GM18508 (cell line): Measurements from ENCODE around the gene TTLL12.

ENCODE experiments used
- ATAC-seq: cut with Tn5 transposase; IDR thresholded peaks from one replicate; pipeline ENCODE4 v1.9.1; 2021; ENCODE audit warnings: moderate number of reproducible peaks; ENCODE audit not compliant: insufficient read depth, unreplicated experiment

TTLL12 gene

GRCh38 chr22:43186272-43187170 is at the start of gene TTLL12:
Gene TTLL12, minus strand, starts transcription at chr22:43187134. Its CDS starts 65 bp downstream, at chr22:43187069.
- ATAC-seq, result no peak

DNA sequence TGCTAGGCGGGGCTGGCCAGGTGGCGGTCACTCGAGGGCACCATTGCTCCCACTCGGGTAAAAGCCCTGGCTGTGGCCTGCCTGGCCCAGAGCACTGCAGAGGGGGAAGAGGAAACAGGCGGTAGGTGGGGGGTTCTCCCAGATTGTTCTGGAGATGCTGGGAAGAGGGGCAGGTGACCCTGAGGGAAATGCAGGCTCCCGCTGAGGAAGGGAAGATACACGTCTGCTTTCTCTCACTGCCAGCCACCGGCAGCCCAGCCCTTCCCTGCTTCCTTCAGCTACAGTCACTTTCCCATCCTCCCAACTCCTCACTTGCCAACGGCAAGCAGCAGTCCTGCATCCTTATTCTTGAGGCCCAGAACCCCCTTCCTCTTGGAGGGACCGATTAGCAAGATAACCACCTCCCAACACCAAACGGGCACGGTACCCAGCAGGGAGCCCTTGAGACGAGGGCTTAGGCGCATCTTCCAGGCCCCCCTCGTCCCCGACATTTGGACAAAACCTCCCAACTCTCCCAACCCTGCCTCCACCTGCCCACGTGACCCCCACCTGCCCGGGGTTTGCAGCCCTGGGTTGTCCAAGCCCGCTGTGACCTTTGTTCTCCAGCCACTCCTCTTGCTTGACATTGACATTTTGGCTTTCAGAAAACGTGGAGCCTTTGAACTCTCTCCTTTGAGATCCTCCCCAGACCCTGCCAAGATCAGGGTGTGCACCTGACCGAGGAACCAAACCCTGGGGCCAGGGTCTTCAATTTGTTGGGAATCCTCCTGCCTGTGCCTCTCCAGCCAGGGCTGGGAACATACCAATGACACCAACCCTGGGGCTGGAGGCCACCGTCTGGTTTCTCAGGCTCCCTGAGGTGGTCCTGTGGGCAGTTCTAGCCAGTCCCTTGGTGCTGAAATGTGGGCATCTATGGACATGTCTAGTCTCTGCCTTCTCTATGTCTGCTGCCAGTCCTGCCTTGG is 48.8 kb upstream of the TTLL12 start:
- ATAC-seq, result no peak

DNA sequence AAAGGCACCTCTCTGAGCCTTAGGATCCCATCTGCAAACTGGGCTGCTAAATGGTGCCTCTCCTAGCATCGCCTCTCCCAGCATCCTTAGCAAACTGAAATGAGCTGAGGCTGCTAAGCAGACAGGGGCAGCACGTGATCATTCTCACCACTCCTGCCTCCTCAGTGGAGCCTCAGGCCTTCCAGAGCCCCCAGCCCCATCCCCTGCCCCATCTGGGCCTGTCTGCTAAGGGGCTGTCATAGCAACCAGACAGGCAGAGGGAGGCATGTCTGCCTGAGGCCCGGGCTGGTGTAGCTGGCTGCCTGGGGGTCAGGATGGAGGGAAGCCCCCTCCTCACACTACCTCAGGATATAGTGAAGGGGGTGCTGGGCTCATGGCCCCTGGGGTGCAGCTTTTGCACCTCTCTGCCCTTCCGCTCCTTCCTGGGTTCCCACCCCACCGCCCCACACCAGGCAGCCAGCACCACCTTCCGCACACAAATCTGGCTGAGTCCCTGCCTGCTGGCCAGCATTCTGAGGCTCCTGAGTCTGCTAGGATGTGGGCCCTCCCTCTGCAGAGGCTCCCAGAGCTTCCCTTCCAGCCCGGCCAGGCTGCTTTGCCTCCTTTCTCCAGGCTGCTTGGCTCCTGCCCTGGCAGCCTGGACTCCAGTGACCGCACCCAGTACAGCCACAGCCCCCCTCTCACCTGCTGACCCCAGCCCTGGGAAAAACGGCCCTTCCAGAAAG is 47.5 kb upstream of the TTLL12 start:
- no peak for ATAC-seq

DNA sequence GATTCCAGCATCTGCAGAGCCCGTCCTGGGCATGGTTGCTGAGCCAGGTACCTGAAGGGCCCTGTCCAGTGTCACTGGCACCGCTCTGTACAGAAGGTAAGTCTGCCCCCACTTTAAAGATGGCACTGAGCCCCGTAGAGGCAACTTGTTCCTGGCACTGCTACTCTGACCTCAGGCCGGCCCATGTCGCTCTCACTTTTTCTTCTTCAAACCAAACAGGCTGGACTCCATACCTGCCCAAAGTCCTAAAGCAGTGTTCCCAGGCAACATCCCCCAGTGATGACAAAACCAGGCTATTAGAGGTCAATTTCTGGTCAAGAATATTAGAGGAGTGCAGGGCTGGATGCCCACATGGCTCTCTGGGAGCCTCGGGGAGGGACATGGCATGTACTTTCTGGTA is 46.6 kb upstream of the TTLL12 start:
- ATAC-seq, result no peak

- no peak for ATAC-seq
Measured at GRCh38 chr22:43232445-43232844, 45.5 kb upstream of the TTLL12 start.

- no peak for ATAC-seq
Measured at GRCh38 chr22:43231724-43232034, 44.7 kb upstream of the TTLL12 start.

GRCh38 chr22:43230971-43231723 is 44.2 kb upstream of the TTLL12 start:
- no peak for ATAC-seq

DNA sequence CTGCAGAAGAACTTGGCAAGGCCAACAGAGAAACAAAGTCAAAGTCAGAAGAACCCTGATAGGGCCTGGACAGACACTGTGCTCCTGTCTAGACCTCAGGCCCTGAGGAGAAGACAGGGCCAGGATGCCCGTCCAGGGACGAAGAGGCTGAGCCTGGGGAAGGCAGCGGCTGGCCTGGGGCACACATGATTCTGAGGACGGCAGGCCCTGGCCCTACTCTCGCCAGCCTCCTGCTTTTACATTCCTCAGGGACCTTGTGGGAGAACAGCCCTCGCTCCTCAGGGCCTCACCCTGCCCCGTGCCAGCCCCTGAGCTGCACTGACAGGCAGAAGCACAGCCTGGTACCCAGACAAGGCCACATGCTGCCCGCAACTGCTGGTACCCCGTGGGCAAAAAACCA is 43.6 kb upstream of the TTLL12 start:
- ATAC-seq, result no peak

GRCh38 chr22:43228863-43229262 is 41.9 kb upstream of the TTLL12 start:
- ATAC-seq, result no peak

GRCh38 chr22:43228330-43228729 is 41.4 kb upstream of the TTLL12 start:
- no peak for ATAC-seq

GRCh38 chr22:43227239-43227630 is 40.3 kb upstream of the TTLL12 start:
- no peak for ATAC-seq

DNA sequence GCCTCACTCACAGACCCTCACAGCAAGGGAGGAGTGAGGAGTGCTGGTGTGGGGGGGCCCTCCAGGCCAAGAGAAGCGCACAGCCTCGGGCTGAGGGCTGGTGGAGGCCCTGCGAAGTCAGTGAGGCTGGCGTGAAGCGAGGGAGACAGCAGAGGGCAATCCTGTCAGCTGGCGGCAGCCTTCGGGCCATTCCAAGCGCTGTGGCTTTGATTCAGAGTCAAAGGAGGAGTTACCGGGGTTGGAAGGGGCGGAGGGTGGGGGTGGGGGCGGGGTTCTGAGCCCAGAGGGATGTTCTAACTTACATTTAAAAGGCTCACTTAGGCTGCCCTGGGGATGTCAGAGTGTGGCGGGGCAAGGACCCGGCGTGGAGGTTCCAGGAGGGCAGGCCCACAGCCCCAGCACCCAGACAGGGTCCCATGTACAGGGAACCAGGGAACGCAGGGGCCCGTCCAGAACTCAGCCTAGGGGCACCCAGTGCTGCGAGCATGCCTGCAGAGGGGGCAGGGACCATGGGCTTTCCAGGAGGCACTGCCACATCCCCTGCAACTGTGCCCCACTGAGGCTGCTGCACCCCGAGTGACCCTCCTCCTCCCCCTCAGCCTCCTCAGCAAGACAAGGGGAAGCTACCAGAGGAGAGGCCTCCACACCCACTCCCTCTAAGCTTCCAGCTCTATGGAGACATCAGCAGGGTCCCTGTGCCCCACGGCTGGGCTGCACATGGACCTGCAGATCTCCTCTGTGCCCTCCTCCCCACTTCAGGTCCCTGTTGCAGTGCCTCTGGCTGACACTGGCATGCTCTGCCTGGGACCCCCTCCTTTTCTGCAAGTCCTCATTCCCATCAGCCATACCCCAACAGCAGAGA is 39.7 kb upstream of the TTLL12 start:
- no peak for ATAC-seq

GRCh38 chr22:43225609-43226008 is 38.7 kb upstream of the TTLL12 start:
- no peak for ATAC-seq

DNA sequence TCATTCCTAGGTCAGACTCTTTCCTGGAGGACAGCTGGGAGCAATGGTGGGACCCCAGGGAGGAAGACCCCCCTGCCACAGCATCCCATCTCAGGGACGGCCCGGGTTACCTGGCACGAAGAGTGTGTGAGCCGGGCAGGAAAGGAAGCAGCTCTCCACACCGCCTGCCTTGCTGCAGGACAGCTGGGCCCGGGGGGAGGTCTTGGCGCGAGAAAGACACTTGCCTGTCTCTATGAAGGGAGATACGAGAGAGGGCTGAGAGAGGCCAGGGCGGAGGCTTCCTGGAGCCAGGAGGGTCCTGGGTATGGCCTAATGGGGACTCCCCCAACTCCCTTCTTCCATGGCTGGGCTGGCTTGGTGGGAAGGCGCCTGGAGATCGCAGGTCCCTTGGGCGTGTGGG is 36.1 kb upstream of the TTLL12 start:
- no peak for ATAC-seq

DNA sequence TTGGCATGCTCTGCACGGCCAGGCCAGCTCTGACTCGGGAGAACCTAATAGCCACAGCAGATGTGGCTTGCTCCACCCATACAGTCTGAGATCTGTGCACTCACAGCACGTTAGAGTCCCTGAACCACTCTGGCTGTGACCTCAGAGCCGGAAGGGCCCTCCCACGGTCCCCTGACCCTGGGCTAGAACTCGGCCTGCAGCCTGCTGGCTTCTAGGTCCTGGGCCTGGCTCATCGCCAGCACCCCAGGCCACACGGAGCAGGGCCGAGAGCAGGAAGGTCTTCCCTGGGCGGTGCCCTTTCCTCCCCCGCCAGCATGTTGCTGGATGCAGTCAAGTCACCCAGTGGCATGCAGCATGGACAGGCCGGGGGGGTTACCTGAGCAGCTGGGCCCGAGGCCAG is 35.3 kb upstream of the TTLL12 start:
- no peak for ATAC-seq

GRCh38 chr22:43220625-43221380 is 33.9 kb upstream of the TTLL12 start:
- ATAC-seq, result no peak

GRCh38 chr22:43218786-43219185 is 31.9 kb upstream of the TTLL12 start:
- ATAC-seq, result no peak

DNA sequence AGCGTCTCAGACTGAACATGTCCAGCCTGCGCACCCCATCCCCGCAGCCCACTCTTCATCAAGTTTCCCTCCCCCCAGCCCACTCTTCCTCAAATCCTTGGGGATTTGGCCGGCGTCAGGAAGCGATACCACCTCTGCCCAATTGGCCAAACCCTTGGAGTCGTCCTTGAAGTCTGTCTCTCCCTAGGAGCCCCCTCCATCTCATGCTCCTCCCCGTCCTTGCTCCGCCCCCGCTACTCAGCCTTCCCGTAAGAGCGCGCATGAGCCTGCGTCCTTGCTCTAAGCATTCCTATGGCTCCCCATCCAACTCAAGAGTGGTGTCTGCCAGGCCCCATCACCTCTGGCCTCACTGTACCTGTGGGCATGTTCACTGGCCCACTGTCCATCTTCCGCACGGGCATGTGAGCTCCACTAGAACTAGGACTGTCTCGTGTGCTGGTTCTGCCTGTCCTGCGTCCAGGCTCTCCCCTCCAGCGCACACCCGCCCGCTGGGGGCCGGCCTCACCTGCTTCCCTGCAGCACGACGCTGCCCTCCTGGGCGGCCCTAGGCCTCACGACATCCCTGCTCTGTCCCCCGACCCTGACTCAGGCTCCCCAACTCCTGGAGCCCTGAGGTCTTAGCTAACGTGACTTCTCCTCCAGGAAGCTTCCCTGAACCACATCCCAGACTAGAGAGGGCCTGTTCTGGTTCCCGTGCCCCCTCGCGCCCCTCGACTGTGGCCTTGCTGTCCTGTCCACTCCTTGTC is 30.5 kb upstream of the TTLL12 start:
- ATAC-seq, result no peak
